Stimulated activated CD4-positive, alpha-beta T cell treated with anti-CD3 and anti-CD28 coated beads, Interleukin-2, amount 100 ng/mL, for 4 hours (primary cell): ENCODE measurements around the gene NPR3.
"Not testable (repeated sequence)": the region's sequence is repeated elsewhere in the genome, so short reads cannot be mapped to it uniquely, and the experiment has no call there.

Experiments
- DNase-seq: peaks from one replicate; pipeline ENCODE4 v3.0.0-alpha.2; 2020; ENCODE audit warnings: low read depth

The NPR3 gene

GRCh38 chr5:32767948-32768467, 56.9 kb downstream of the NPR3 start:
- no peak for DNase-seq

- DNase-seq, result no peak
Measured at GRCh38 chr5:32769711-32770110, 58.6 kb downstream of the NPR3 start.

GRCh38 chr5:32770444-32770843, 59.3 kb downstream of the NPR3 start:
- no peak for DNase-seq

- DNase-seq, result no peak
Measured at GRCh38 chr5:32771037-32771436, 59.9 kb downstream of the NPR3 start.

- DNase-seq, result no peak
Measured at GRCh38 chr5:32773944-32774343, 62.8 kb downstream of the NPR3 start.

- no peak for DNase-seq
Measured at GRCh38 chr5:32776200-32776599, 65.1 kb downstream of the NPR3 start.

GRCh38 chr5:32777222-32777621, 66.1 kb downstream of the NPR3 start:
- DNase-seq, result no peak

- DNase-seq, result no peak
Measured at GRCh38 chr5:32777733-32778132, 66.6 kb downstream of the NPR3 start.

- no peak for DNase-seq
Measured at GRCh38 chr5:32778403-32778802, 67.3 kb downstream of the NPR3 start.

GRCh38 chr5:32779754-32780415, 68.8 kb downstream of the NPR3 start:
- DNase-seq, result no peak

GRCh38 chr5:32780508-32780919, 69.4 kb downstream of the NPR3 start:
- no peak for DNase-seq

- no peak for DNase-seq
Measured at GRCh38 chr5:32783661-32784060, 72.5 kb downstream of the NPR3 start.

- DNase-seq, result no peak
Measured at GRCh38 chr5:32785611-32786254, 74.6 kb downstream of the NPR3 start.

- DNase-seq, result no peak
Measured at GRCh38 chr5:32786311-32786710, 75.2 kb downstream of the NPR3 start.

- DNase-seq, result no peak
Measured at GRCh38 chr5:32790411-32790951, 79.4 kb downstream of the NPR3 start.

GRCh38 chr5:32791536-32792243, 80.6 kb downstream of the NPR3 start:
- no peak for DNase-seq

- DNase-seq, result no peak
Measured at GRCh38 chr5:32794086-32794485, 83.0 kb downstream of the NPR3 start.

- DNase-seq, result no peak
Measured at GRCh38 chr5:32802764-32803163, 91.6 kb downstream of the NPR3 start.

- no peak for DNase-seq
Measured at GRCh38 chr5:32803656-32804055, 92.5 kb downstream of the NPR3 start.

GRCh38 chr5:32805462-32805861, 94.3 kb downstream of the NPR3 start:
- not testable (repeated sequence) for DNase-seq

- no peak for DNase-seq
Measured at GRCh38 chr5:32805971-32806638, 95.0 kb downstream of the NPR3 start.

- no peak for DNase-seq
Measured at GRCh38 chr5:32808783-32809182, 97.7 kb downstream of the NPR3 start.
